ENCODE results near the gene PRIM1. TPM values are rescaled to one million over a fixed set of nuclear protein-coding genes. Genes with fewer than 3 reads are reported as not detected.

The PRIM1 gene
- total RNA-seq, 4 donors from 2014 or later, result 6.0 to 71.7 (median 28.6) TPM; not detected in 1

- H3K36me3 ChIP-seq, result no peaks in the 10 kb centered on the region
- intact Hi-C loops (cut with DNase I; ENCODE audit: low total_unique reads), result loop anchor here (10.0 kb wide), 1 partner anchor 90 kb away; the partner anchor contains the start of gene BAZ2A
- H3K9me3 ChIP-seq, result no peaks in the 10 kb centered on the region
- peak overlapping the region; percentile 88 to 93 for H3K27ac ChIP-seq
- peak in 1 of 2 donors; percentile 19 for DNase-seq
- H3K27me3 ChIP-seq, result no peaks in the 10 kb centered on the region
- H3K4me3 ChIP-seq, result peak overlapping the region; percentile 61 to 78
- TF ChIP-seq CTCF (IDR thresholded peaks at IDR 0.05), result no peak
- no peak for TF ChIP-seq POLR2A (IDR thresholded peaks at IDR 0.05)
- peaks cover 9 to 14% of the 10 kb centered on the region in 2 donors for H3K4me1 ChIP-seq
These were observed 27.5 kb downstream of the PRIM1 start for GRCh38 chr12:56724701-56724971.

GRCh38 chr12:56723889-56724700 is 28.0 kb downstream of the PRIM1 start:
- intact Hi-C loops (cut with DNase I; ENCODE audit: low total_unique reads), result loop anchor here (10.0 kb wide), 1 partner anchor 89 kb away; the partner anchor contains the start of gene BAZ2A
- Histone ChIP-seq H3K4me1 (peaks cover 10 to 14% of the 10 kb centered on the region in 2 donors), H3K9me3 (no peaks in the 10 kb centered on the region), H3K36me3 (no peaks in the 10 kb centered on the region), H3K27me3 (no peaks in the 10 kb centered on the region), H3K4me3 (peak overlapping the region; percentile 61 to 78), H3K27ac (peak overlapping the region; percentile 88 to 93)
- peak; percentile 63 to 69 for DNase-seq
- TF ChIP-seq CTCF (IDR thresholded peaks at IDR 0.05) (no peak), POLR2A (IDR thresholded peaks at IDR 0.05) (no peak)

GRCh38 chr12:56723352-56723751 is 28.8 kb downstream of the PRIM1 start:
- Histone ChIP-seq H3K9me3 (no peaks in the 10 kb centered on the region), H3K27ac (peak overlapping the region; percentile 88 to 93), H3K27me3 (no peaks in the 10 kb centered on the region), H3K4me1 (peaks cover 14 to 17% of the 10 kb centered on the region in 2 donors), H3K4me3 (peak overlapping the region; percentile 61 to 78), H3K36me3 (no peaks in the 10 kb centered on the region)
- no peak for DNase-seq
- TF ChIP-seq CTCF (IDR thresholded peaks at IDR 0.05) (no peak), POLR2A (IDR thresholded peaks at IDR 0.05) (no peak)
- intact Hi-C loops (cut with DNase I; ENCODE audit: low total_unique reads), result loop anchor here (10.0 kb wide), 1 partner anchor 89 kb away; the partner anchor contains the start of gene BAZ2A

GRCh38 chr12:56722832-56723231 is 29.3 kb downstream of the PRIM1 start:
- intact Hi-C loops (cut with DNase I; ENCODE audit: low total_unique reads), result loop anchor here (10.0 kb wide), 1 partner anchor 88 kb away; the partner anchor contains the start of gene BAZ2A
- Histone ChIP-seq H3K4me3 (no peak overlapping the region), H3K36me3 (no peaks in the 10 kb centered on the region), H3K4me1 (peaks cover 14 to 21% of the 10 kb centered on the region in 2 donors), H3K9me3 (no peaks in the 10 kb centered on the region), H3K27me3 (no peaks in the 10 kb centered on the region), H3K27ac (peak overlapping the region in 1 of 2 donors; percentile 93)
- TF ChIP-seq POLR2A (IDR thresholded peaks at IDR 0.05), result no peak
- TF ChIP-seq CTCF (IDR thresholded peaks at IDR 0.05), result no peak
- no peak for DNase-seq

- H3K4me1 ChIP-seq, result peaks cover 14 to 25% of the 10 kb centered on the region in 2 donors
- peak overlapping the region in 1 of 2 donors; percentile 49 for H3K27ac ChIP-seq
- intact Hi-C loops (cut with DNase I; ENCODE audit: low total_unique reads), result loop anchor here (10.0 kb wide), 1 partner anchor 87 kb away; the partner anchor contains the start of gene BAZ2A
- no peak for DNase-seq
- TF ChIP-seq POLR2A (IDR thresholded peaks at IDR 0.05) (no peak), CTCF (IDR thresholded peaks at IDR 0.05) (no peak)
- H3K27me3 ChIP-seq, result no peaks in the 10 kb centered on the region
- H3K4me3 ChIP-seq, result no peak overlapping the region
- no peaks in the 10 kb centered on the region for H3K36me3 ChIP-seq
- H3K9me3 ChIP-seq, result no peaks in the 10 kb centered on the region
These were observed 30.4 kb downstream of the PRIM1 start for GRCh38 chr12:56721721-56722120.

Data from uterus (tissue), 4 donors.